ENCODE results near the gene RUNX1. TPM values are rescaled to one million over a fixed set of nuclear protein-coding genes. Genes with fewer than 3 reads are reported as not detected.

RUNX1 gene
- total RNA-seq, 2 donors from 2014 or later: 3.8 to 7.6 TPM

GRCh38 chr21:34926803-34927467, 122.2 kb downstream of the RUNX1 start:
- H3K4me3 ChIP-seq: no peak overlapping the region
- DNase-seq (ENCODE audit: low spot score): no peak
- H3K4me1 ChIP-seq: peaks cover 0 to 6% of the 10 kb centered on the region in 2 donors
- no peaks in the 10 kb centered on the region for H3K27me3 ChIP-seq
- H3K9me3 ChIP-seq: no peaks in the 10 kb centered on the region
- H3K36me3 ChIP-seq: no peaks in the 10 kb centered on the region
- no peak for TF ChIP-seq CTCF (IDR thresholded peaks at IDR 0.05)
- H3K27ac ChIP-seq: no peak overlapping the region

GRCh38 chr21:34925597-34925996, 123.5 kb downstream of the RUNX1 start:
- no peak for TF ChIP-seq CTCF (IDR thresholded peaks at IDR 0.05)
- no peak overlapping the region for H3K27ac ChIP-seq
- H3K36me3 ChIP-seq: no peaks in the 10 kb centered on the region
- H3K9me3 ChIP-seq: no peaks in the 10 kb centered on the region
- H3K27me3 ChIP-seq: no peaks in the 10 kb centered on the region
- H3K4me1 ChIP-seq: peaks cover 0 to 6% of the 10 kb centered on the region in 2 donors
- no peak for DNase-seq (ENCODE audit: low spot score)
- no peak overlapping the region for H3K4me3 ChIP-seq

GRCh38 chr21:34924771-34925419, 124.2 kb downstream of the RUNX1 start:
- TF ChIP-seq CTCF (IDR thresholded peaks at IDR 0.05): no peak
- Histone ChIP-seq H3K4me1 (peaks cover 0 to 6% of the 10 kb centered on the region in 2 donors), H3K4me3 (no peak overlapping the region), H3K27me3 (no peaks in the 10 kb centered on the region), H3K27ac (no peak overlapping the region), H3K9me3 (no peaks in the 10 kb centered on the region), H3K36me3 (no peaks in the 10 kb centered on the region)
- DNase-seq (ENCODE audit: low spot score): no peak

DNA sequence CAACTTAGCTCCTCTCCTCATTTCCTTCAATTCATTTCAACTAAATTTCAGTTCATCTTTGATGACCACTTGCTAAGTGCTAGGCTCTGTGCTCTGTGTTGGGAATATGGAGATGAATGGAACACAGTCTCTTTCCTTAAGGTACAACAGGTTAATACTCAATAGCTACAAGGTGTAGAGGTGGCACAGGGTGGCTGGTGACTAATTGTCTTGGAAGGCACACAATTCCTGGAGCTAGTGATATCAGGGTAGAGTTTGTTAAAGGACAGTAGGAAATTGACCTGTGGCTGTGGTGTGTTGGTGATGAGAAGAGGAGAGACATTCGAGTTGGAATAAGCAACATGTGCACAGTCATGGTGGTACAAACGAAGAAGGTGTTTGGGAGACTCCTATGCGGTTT, 124.9 kb downstream of the RUNX1 start:
- H3K27ac ChIP-seq: no peak overlapping the region
- no peak for DNase-seq (ENCODE audit: low spot score)
- H3K4me3 ChIP-seq: no peak overlapping the region
- H3K36me3 ChIP-seq: no peaks in the 10 kb centered on the region
- peaks cover 0 to 6% of the 10 kb centered on the region in 2 donors for H3K4me1 ChIP-seq
- TF ChIP-seq CTCF (IDR thresholded peaks at IDR 0.05): no peak
- no peaks in the 10 kb centered on the region for H3K9me3 ChIP-seq
- H3K27me3 ChIP-seq: no peaks in the 10 kb centered on the region

DNA sequence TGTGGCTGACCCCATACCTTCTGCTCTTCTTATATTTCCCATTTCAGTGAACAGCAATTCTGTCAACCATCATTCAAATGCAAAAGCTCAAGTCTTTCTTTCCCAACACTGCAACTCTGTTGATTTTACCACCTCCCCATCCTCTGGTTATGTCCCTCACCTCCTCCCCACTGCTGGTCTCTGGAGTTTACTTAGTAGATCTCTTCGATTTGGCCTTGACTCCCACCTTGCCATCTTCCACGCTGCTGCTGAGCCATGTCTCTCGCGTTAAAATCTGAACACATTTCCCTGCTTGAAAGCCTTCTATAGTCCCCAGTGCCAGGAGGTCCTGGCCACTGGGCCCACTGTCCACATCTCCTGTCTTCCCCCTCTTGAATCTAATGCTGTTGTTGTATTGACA, 125.5 kb downstream of the RUNX1 start:
- no peak overlapping the region for H3K27ac ChIP-seq
- no peaks in the 10 kb centered on the region for H3K9me3 ChIP-seq
- H3K27me3 ChIP-seq: no peaks in the 10 kb centered on the region
- H3K4me1 ChIP-seq: peaks cover 0 to 6% of the 10 kb centered on the region in 2 donors
- DNase-seq (ENCODE audit: low spot score): no peak
- H3K36me3 ChIP-seq: no peaks in the 10 kb centered on the region
- no peak overlapping the region for H3K4me3 ChIP-seq
- TF ChIP-seq CTCF (IDR thresholded peaks at IDR 0.05): no peak

Measured in right atrium auricular region (tissue), 2 donors.